ENCODE measurements around the gene SAMD13. TPM values are rescaled to one million over a fixed set of nuclear protein-coding genes. Genes with fewer than 3 reads are reported as not detected.

SAMD13 gene
- total and polyA plus RNA-seq, 7 donors: 0.41 to 31.8 (median 3.0) TPM

- TF ChIP-seq EP300 (IDR thresholded peaks at IDR 0.05) (no peak), CTCF (IDR thresholded peaks at IDR 0.05) (no peak), POLR2A (IDR thresholded peaks at IDR 0.05) (no peak), POLR2AphosphoS5 (IDR thresholded peaks at IDR 0.05) (no peak)
- no peaks in the 10 kb centered on the region for H3K27me3 ChIP-seq
- no peak overlapping the region for H3K27ac ChIP-seq
- intact Hi-C loops (cut with DNase I): no loop called here
- H3K9me3 ChIP-seq: no peaks in the 10 kb centered on the region
- no peaks in the 10 kb centered on the region for H3K36me3 ChIP-seq
- H3K4me1 ChIP-seq: peaks cover 0 to 10% (median under 1%) of the 10 kb centered on the region in 4 donors
- no peak for DNase-seq
- WGBS, 2 donors: 93 to 98% methylated on average over 1 of the region's 1 CpG
- H3K4me3 ChIP-seq: no peak overlapping the region
Measured at GRCh38 chr1:84348759-84349158, 47.3 kb downstream of the SAMD13 start.

GRCh38 chr1:84350104-84350503, 48.6 kb downstream of the SAMD13 start:
- Histone ChIP-seq H3K36me3 (no peaks in the 10 kb centered on the region), H3K4me3 (no peak overlapping the region), H3K27me3 (no peaks in the 10 kb centered on the region), H3K9me3 (no peaks in the 10 kb centered on the region), H3K4me1 (peaks cover 0 to 13% (median 4%) of the 10 kb centered on the region in 4 donors), H3K27ac (no peak overlapping the region)
- no peak for DNase-seq
- intact Hi-C loops (cut with DNase I): no loop called here
- no peak for TF ChIP-seq POLR2AphosphoS5 (IDR thresholded peaks at IDR 0.05)
- no peak for TF ChIP-seq CTCF (IDR thresholded peaks at IDR 0.05)
- no peak for TF ChIP-seq POLR2A (IDR thresholded peaks at IDR 0.05)
- TF ChIP-seq EP300 (IDR thresholded peaks at IDR 0.05): no peak
- WGBS, 2 donors: 12 to 43% methylated on average over 3 of the region's 3 CpGs

GRCh38 chr1:84350550-84350949, 49.0 kb downstream of the SAMD13 start:
- DNase-seq: no peak
- no peaks in the 10 kb centered on the region for H3K27me3 ChIP-seq
- 28 to 71% methylated on average over 3 of the region's 3 CpGs for WGBS, 2 donors
- no peak for TF ChIP-seq POLR2AphosphoS5 (IDR thresholded peaks at IDR 0.05)
- no peaks in the 10 kb centered on the region for H3K9me3 ChIP-seq
- intact Hi-C loops (cut with DNase I): no loop called here
- H3K27ac ChIP-seq: no peak overlapping the region
- no peak overlapping the region for H3K4me3 ChIP-seq
- no peaks in the 10 kb centered on the region for H3K36me3 ChIP-seq
- H3K4me1 ChIP-seq: peaks cover 0 to 13% (median 4%) of the 10 kb centered on the region in 4 donors

- H3K36me3 ChIP-seq: no peaks in the 10 kb centered on the region
- H3K27me3 ChIP-seq: no peaks in the 10 kb centered on the region
- H3K4me3 ChIP-seq: no peak overlapping the region
- no peak for DNase-seq
- peaks cover 0 to 13% (median 4%) of the 10 kb centered on the region in 4 donors for H3K4me1 ChIP-seq
- 87 to 89% methylated on average over 3 of the region's 3 CpGs for WGBS, 2 donors
- no peak for TF ChIP-seq EP300 (IDR thresholded peaks at IDR 0.05)
- TF ChIP-seq POLR2A (IDR thresholded peaks at IDR 0.05): no peak
- no peak overlapping the region for H3K27ac ChIP-seq
- H3K9me3 ChIP-seq: no peaks in the 10 kb centered on the region
- intact Hi-C loops (cut with DNase I): no loop called here
Measured at GRCh38 chr1:84352298-84353106, 51.0 kb downstream of the SAMD13 start.

- H3K36me3 ChIP-seq: no peaks in the 10 kb centered on the region
- H3K27ac ChIP-seq: no peak overlapping the region
Measured at GRCh38 chr1:84353695-84354094, 52.2 kb downstream of the SAMD13 start.

More at GRCh38 chr1:84353695-84354094, 52.2 kb downstream of the SAMD13 start:
- 93 to 98% methylated on average over 3 of the region's 3 CpGs for WGBS, 2 donors
- no peak for TF ChIP-seq POLR2A (IDR thresholded peaks at IDR 0.05)
- TF ChIP-seq POLR2AphosphoS5 (IDR thresholded peaks at IDR 0.05): no peak
- no peak for TF ChIP-seq EP300 (IDR thresholded peaks at IDR 0.05)
- no peak for TF ChIP-seq CTCF (IDR thresholded peaks at IDR 0.05)
- Histone ChIP-seq H3K4me1 (peaks cover 0 to 13% (median 4%) of the 10 kb centered on the region in 4 donors), H3K27me3 (no peaks in the 10 kb centered on the region), H3K4me3 (no peak overlapping the region), H3K9me3 (no peaks in the 10 kb centered on the region)
- intact Hi-C loops (cut with DNase I): no loop called here
- no peak for DNase-seq

Measured in sigmoid colon (tissue), 7 donors.